ENCODE data around the gene THSD4.

The THSD4 gene

GRCh38 chr15:71512682-71513006, 397.4 kb downstream of the THSD4 start:
- no peaks in the 10 kb centered on the region for H3K9me3 ChIP-seq (ENCODE audit: control insufficient read depth, insufficient read depth, low read length)
- H3K79me2 ChIP-seq (ENCODE audit: control insufficient read depth, low read length): no peaks in the 10 kb centered on the region
- no peaks in the 10 kb centered on the region; the same call in 1 of the 2 replicates for H3K27me3 ChIP-seq (ENCODE audit: control insufficient read depth, low read length)
- H3K4me2 ChIP-seq (ENCODE audit: low read length): no peak overlapping the region
- no peaks in the 10 kb centered on the region for H3K36me3 ChIP-seq (ENCODE audit: control insufficient read depth, low read length)
- H3K9me2 ChIP-seq (replicated peaks; ENCODE audit: control insufficient read depth, low read length): no peaks in the 10 kb centered on the region
- H4K20me1 ChIP-seq (ENCODE audit: control insufficient read depth, insufficient read depth, low read depth, low read length): no peaks in the 10 kb centered on the region
- no peaks in the 10 kb centered on the region for H3F3A ChIP-seq (ENCODE audit: control insufficient read depth, insufficient read depth)
- H3K4me3 ChIP-seq (ENCODE audit: low read length): no peak overlapping the region
- H3K4me1 ChIP-seq (ENCODE audit: control insufficient read depth, low read length): no peaks in the 10 kb centered on the region
- H3K27ac ChIP-seq (ENCODE audit: low read depth, low read length): no peak overlapping the region
- TF ChIP-seq CTCF (IDR thresholded peaks at IDR 0.05; ENCODE audit: low read depth, low read length, poor library complexity, severe bottlenecking): no peak
- TF ChIP-seq EZH2phosphoT487 (IDR thresholded peaks at IDR 0.05; ENCODE audit: borderline replicate concordance, low read length): no peak

- Histone ChIP-seq H3K4me3 (ENCODE audit: low read length) (no peak overlapping the region), H3K9me3 (ENCODE audit: control insufficient read depth, insufficient read depth, low read length) (no peaks in the 10 kb centered on the region), H3F3A (ENCODE audit: control insufficient read depth, insufficient read depth) (no peaks in the 10 kb centered on the region), H3K27ac (ENCODE audit: low read depth, low read length) (no peak overlapping the region), H3K4me2 (ENCODE audit: low read length) (no peak overlapping the region), H3K9me2 (replicated peaks; ENCODE audit: control insufficient read depth, low read length) (no peaks in the 10 kb centered on the region), H3K4me1 (ENCODE audit: control insufficient read depth, low read length) (no peaks in the 10 kb centered on the region), H4K20me1 (ENCODE audit: control insufficient read depth, insufficient read depth, low read depth, low read length) (no peaks in the 10 kb centered on the region), H3K36me3 (ENCODE audit: control insufficient read depth, low read length) (no peaks in the 10 kb centered on the region), H3K79me2 (ENCODE audit: control insufficient read depth, low read length) (no peaks in the 10 kb centered on the region), H3K27me3 (ENCODE audit: control insufficient read depth, low read length) (no peaks in the 10 kb centered on the region; the same call in 1 of the 2 replicates)
- TF ChIP-seq CTCF (IDR thresholded peaks at IDR 0.05; ENCODE audit: low read depth, low read length, poor library complexity, severe bottlenecking) (no peak), EZH2phosphoT487 (IDR thresholded peaks at IDR 0.05; ENCODE audit: borderline replicate concordance, low read length) (no peak)
These were observed 400.3 kb downstream of the THSD4 start for GRCh38 chr15:71515375-71516186.

GRCh38 chr15:71517751-71518150, 402.5 kb downstream of the THSD4 start:
- Histone ChIP-seq H3F3A (ENCODE audit: control insufficient read depth, insufficient read depth) (no peaks in the 10 kb centered on the region), H3K9me2 (replicated peaks; ENCODE audit: control insufficient read depth, low read length) (no peaks in the 10 kb centered on the region), H4K20me1 (ENCODE audit: control insufficient read depth, insufficient read depth, low read depth, low read length) (no peaks in the 10 kb centered on the region), H3K4me3 (ENCODE audit: low read length) (no peak overlapping the region), H3K27ac (ENCODE audit: low read depth, low read length) (no peak overlapping the region), H3K4me1 (ENCODE audit: control insufficient read depth, low read length) (no peaks in the 10 kb centered on the region), H3K4me2 (ENCODE audit: low read length) (no peak overlapping the region), H3K9me3 (ENCODE audit: control insufficient read depth, insufficient read depth, low read length) (no peaks in the 10 kb centered on the region), H3K36me3 (ENCODE audit: control insufficient read depth, low read length) (no peaks in the 10 kb centered on the region), H3K79me2 (ENCODE audit: control insufficient read depth, low read length) (no peaks in the 10 kb centered on the region), H3K27me3 (ENCODE audit: control insufficient read depth, low read length) (peaks cover 5% of the 10 kb centered on the region; the same call in 1 of the 2 replicates)
- TF ChIP-seq EZH2phosphoT487 (IDR thresholded peaks at IDR 0.05; ENCODE audit: borderline replicate concordance, low read length) (no peak), CTCF (IDR thresholded peaks at IDR 0.05; ENCODE audit: low read depth, low read length, poor library complexity, severe bottlenecking) (no peak)
